Ovary (tissue), 3 donors: ENCODE measurements around the gene MRPL24.

Experiments used
- EP300 ChIP-seq: sonication (generic); formaldehyde crosslinking; IDR thresholded peaks from one replicate; pipeline ENCODE4 v1.6.1; 2017; ENCODE audit warnings: antibody characterized with exemption
- POLR2A ChIP-seq: fragments of 450-650 bp; IDR thresholded peaks from one replicate; pipeline ENCODE4 v1.6.1; 2017; ENCODE audit warnings: antibody characterized with exemption, mild to moderate bottlenecking, moderate library complexity
- TF ChIP-seq, protein P1 (sequence below), 3 donors: fragments of 450-650 bp in 2 of 3; fragments of 200-600 bp in 1 of 3; IDR thresholded peaks; one replicate each; pipeline versions ENCODE4 v1.5.1 to v1.8.0; 2016 to 2022; ENCODE audit warnings: antibody characterized with exemption in 3 of 3, mild to moderate bottlenecking in 1 of 3
- donor health status: DM: no; HTN: no; CAD: no.

DNA sequence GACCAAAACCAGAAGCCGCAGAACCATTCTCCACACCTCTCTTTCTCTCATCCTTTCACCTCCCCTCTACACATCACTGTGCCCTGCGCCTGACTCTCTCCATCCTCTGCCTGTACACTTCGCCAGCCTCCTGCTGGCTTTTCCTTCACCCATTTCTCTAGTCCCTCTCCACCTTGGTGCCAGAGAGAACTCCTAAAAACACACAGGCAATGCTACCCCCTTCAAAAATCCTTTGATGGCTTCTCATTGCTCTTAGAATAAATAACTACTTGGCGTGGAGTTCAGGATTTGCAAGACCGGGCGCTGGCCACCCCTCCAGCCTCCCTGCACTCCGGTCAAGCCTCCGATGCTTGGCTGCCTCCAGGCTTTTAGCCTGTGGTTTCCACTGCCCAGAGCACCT is 44.1 kb downstream of the MRPL24 start:
- TF ChIP-seq, protein P1, sequence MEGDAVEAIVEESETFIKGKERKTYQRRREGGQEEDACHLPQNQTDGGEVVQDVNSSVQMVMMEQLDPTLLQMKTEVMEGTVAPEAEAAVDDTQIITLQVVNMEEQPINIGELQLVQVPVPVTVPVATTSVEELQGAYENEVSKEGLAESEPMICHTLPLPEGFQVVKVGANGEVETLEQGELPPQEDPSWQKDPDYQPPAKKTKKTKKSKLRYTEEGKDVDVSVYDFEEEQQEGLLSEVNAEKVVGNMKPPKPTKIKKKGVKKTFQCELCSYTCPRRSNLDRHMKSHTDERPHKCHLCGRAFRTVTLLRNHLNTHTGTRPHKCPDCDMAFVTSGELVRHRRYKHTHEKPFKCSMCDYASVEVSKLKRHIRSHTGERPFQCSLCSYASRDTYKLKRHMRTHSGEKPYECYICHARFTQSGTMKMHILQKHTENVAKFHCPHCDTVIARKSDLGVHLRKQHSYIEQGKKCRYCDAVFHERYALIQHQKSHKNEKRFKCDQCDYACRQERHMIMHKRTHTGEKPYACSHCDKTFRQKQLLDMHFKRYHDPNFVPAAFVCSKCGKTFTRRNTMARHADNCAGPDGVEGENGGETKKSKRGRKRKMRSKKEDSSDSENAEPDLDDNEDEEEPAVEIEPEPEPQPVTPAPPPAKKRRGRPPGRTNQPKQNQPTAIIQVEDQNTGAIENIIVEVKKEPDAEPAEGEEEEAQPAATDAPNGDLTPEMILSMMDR (IDR thresholded peaks at IDR 0.05) = no peak
- TF ChIP-seq POLR2A (no peak), EP300 (no peak)
